Measurements from ENCODE around the gene ALLC. TPM values are rescaled to one million over a fixed set of nuclear protein-coding genes. Genes with fewer than 3 reads are reported as not detected.
A peak's percentile ranks its signal among the peaks of the same experiment; 100 is the strongest.

ALLC gene
- total RNA-seq, 1 experiment from 2014 or later = not detected

DNA sequence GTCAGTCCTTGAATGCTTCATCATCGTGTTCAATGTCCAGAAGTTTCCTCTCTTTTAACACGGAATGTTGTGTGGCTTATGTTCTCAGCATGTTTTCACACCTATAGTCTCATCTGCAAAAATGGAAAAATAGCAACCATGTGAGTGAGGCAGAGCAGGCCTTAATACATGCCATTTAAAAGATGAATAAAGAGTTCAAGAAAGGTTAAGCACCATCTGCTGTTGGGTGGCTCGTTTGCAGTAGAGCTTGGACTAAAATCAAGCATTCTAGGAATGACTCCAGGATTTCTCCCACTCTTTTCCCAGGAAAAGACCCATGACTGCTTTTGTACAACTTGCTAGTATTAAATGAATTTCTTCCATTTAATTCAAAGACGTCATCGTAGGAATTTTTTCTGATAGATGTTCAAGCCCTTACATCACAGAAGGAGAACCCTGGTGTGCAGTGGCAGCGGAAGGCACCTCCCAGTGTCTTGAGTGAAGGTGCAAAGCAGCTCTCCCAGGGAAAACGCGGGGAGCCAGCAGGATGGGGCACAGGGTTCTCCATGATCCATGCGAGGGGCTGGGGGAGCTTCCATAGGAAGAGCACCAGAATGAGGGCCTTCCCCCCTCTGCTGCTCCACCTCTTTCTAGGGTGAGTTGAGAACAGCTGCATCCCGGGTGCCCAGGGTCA is 55.0 kb downstream of the ALLC start:
- Histone ChIP-seq H3K9ac (ENCODE audit: low read length) (no peak overlapping the region), H3K4me1 (ENCODE audit: low read length) (no peaks in the 10 kb centered on the region), H3K4me3 (ENCODE audit: low read length) (no peak overlapping the region), H3K79me2 (ENCODE audit: low read length) (no peaks in the 10 kb centered on the region), H3K36me3 (ENCODE audit: insufficient read depth, low read length) (no peaks in the 10 kb centered on the region), H4K20me1 (ENCODE audit: insufficient read depth, low read depth, low read length) (no peaks in the 10 kb centered on the region), H3K27me3 (ENCODE audit: low read length) (no peaks in the 10 kb centered on the region), H3K9me3 (ENCODE audit: low read length) (no peaks in the 10 kb centered on the region), H3K27ac (ENCODE audit: low read length) (no peak overlapping the region), H2AFZ (ENCODE audit: low read length) (no peak overlapping the region), H3K4me2 (ENCODE audit: low read depth, low read length, poor library complexity, severe bottlenecking) (no peak overlapping the region), H3K9me2 (replicated peaks; ENCODE audit: insufficient read depth, low read length) (no peaks in the 10 kb centered on the region)
- DNase-seq = no peak

- no peak overlapping the region for H3K4me2 ChIP-seq (ENCODE audit: low read depth, low read length, poor library complexity, severe bottlenecking)
- no peaks in the 10 kb centered on the region for H3K79me2 ChIP-seq (ENCODE audit: low read length)
- H3K27me3 ChIP-seq (ENCODE audit: low read length) = peaks cover 3% of the 10 kb centered on the region; the same call in 1 of the 2 replicates
- no peaks in the 10 kb centered on the region for H3K4me1 ChIP-seq (ENCODE audit: low read length)
- H3K9ac ChIP-seq (ENCODE audit: low read length) = no peak overlapping the region
- no peaks in the 10 kb centered on the region for H3K9me2 ChIP-seq (replicated peaks; ENCODE audit: insufficient read depth, low read length)
- no peaks in the 10 kb centered on the region for H4K20me1 ChIP-seq (ENCODE audit: insufficient read depth, low read depth, low read length)
- no peaks in the 10 kb centered on the region for H3K9me3 ChIP-seq (ENCODE audit: low read length)
- H3K4me3 ChIP-seq (ENCODE audit: low read length) = no peak overlapping the region
- H2AFZ ChIP-seq (ENCODE audit: low read length) = no peak overlapping the region
- H3K36me3 ChIP-seq (ENCODE audit: insufficient read depth, low read length) = no peaks in the 10 kb centered on the region
- no peak overlapping the region for H3K27ac ChIP-seq (ENCODE audit: low read length)
- DNase-seq = no peak
These were observed 60.7 kb downstream of the ALLC start for GRCh38 chr2:3718679-3719078.

DNA sequence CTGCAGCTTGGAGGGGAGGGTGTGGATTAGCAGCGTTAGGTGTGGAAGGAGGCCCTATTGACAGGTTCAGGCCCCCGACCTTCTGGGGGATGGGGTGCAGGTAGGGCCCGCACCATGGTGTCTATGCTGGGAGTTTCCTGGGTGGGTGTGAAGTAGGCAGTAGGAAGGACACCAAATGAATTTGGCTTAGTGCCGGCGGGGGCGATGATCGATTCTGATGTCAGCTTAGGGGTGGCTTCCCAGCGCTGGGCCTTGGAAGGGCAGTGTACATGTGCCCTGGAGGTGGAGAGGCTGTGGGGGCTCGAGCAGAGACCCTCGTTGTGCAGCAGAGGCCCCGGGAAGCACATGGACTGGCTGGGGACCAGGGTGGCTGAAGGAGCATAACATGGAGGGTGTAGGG is 67.0 kb downstream of the ALLC start:
- Histone ChIP-seq H3K27ac (ENCODE audit: low read length) (no peak overlapping the region), H3K9ac (ENCODE audit: low read length) (no peak overlapping the region), H3K4me1 (ENCODE audit: low read length) (no peaks in the 10 kb centered on the region), H3K4me2 (ENCODE audit: low read depth, low read length, poor library complexity, severe bottlenecking) (no peak overlapping the region), H4K20me1 (ENCODE audit: insufficient read depth, low read depth, low read length) (0 out of 2 replicates have a peak, but pooled peaks cover 4% of the 10 kb centered on the region), H3K9me3 (ENCODE audit: low read length) (no peaks in the 10 kb centered on the region), H2AFZ (ENCODE audit: low read length) (no peak overlapping the region), H3K27me3 (ENCODE audit: low read length) (peaks cover 3% of the 10 kb centered on the region; the same call in 1 of the 2 replicates), H3K9me2 (replicated peaks; ENCODE audit: insufficient read depth, low read length) (no peaks in the 10 kb centered on the region), H3K4me3 (ENCODE audit: low read length) (no peak overlapping the region), H3K36me3 (ENCODE audit: insufficient read depth, low read length) (no peaks in the 10 kb centered on the region), H3K79me2 (ENCODE audit: low read length) (no peaks in the 10 kb centered on the region)
- DNase-seq = no peak

DNA sequence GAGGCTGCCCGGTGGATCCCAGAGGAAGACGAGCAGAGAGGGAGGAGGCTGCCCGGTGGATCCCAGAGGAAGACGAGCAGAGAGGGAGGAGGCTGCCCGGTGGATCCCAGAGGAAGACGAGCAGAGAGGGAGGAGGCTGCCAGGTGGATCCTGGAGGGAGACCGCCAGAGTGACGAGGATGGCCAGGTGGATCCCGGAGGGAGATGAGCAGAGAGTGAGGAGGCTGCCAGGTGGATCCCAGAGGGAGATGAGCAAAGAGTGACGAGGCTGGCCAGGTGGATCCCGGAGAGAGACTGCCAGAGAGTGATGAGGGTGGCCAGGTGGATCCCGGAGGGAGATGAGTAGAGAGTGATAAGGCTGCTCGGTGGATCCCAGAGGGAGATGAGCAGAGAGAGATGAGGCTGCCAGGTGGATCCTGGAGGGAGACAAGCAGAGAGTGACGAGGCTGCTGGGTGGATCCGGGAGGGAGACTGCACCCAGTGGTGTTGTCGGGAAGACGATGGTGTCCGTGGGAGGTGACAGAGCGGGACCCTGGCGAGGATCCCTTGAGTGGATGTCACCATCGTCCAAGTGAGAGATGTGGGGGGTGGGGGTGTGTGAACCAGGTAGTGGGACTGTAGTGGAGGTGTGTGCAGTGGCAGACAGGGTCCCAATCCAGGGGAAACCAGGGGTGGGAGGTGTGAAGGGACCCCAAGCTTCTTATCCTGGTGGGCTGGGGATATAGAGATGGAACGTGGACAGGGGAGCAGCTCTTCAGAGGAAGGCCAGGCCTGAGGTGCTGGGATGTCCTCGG is 67.7 kb downstream of the ALLC start:
- H3K4me3 ChIP-seq (ENCODE audit: low read length) = no peak overlapping the region
- H3K9ac ChIP-seq (ENCODE audit: low read length) = no peak overlapping the region
- H3K9me2 ChIP-seq (replicated peaks; ENCODE audit: insufficient read depth, low read length) = no peaks in the 10 kb centered on the region
- no peaks in the 10 kb centered on the region for H3K36me3 ChIP-seq (ENCODE audit: insufficient read depth, low read length)
- H3K9me3 ChIP-seq (ENCODE audit: low read length) = no peaks in the 10 kb centered on the region
- no peak overlapping the region for H2AFZ ChIP-seq (ENCODE audit: low read length)
- peaks cover 3% of the 10 kb centered on the region; the same call in 1 of the 2 replicates for H3K27me3 ChIP-seq (ENCODE audit: low read length)
- H3K79me2 ChIP-seq (ENCODE audit: low read length) = no peaks in the 10 kb centered on the region
- H3K27ac ChIP-seq (ENCODE audit: low read length) = no peak overlapping the region
- DNase-seq = no peak
- no peak overlapping the region for H3K4me2 ChIP-seq (ENCODE audit: low read depth, low read length, poor library complexity, severe bottlenecking)
- 0 out of 2 replicates have a peak, but pooled peaks cover 4% of the 10 kb centered on the region for H4K20me1 ChIP-seq (ENCODE audit: insufficient read depth, low read depth, low read length)
- no peaks in the 10 kb centered on the region for H3K4me1 ChIP-seq (ENCODE audit: low read length)

- Histone ChIP-seq H2AFZ (ENCODE audit: low read length) (no peak overlapping the region), H3K4me2 (ENCODE audit: low read depth, low read length, poor library complexity, severe bottlenecking) (no peak overlapping the region), H3K9ac (ENCODE audit: low read length) (no peak overlapping the region), H4K20me1 (ENCODE audit: insufficient read depth, low read depth, low read length) (0 out of 2 replicates have a peak, but pooled peaks cover 4% of the 10 kb centered on the region), H3K4me3 (ENCODE audit: low read length) (no peak overlapping the region), H3K9me2 (replicated peaks; ENCODE audit: insufficient read depth, low read length) (no peaks in the 10 kb centered on the region), H3K36me3 (ENCODE audit: insufficient read depth, low read length) (no peaks in the 10 kb centered on the region), H3K9me3 (ENCODE audit: low read length) (no peaks in the 10 kb centered on the region), H3K79me2 (ENCODE audit: low read length) (no peaks in the 10 kb centered on the region), H3K27me3 (ENCODE audit: low read length) (no peaks in the 10 kb centered on the region; the same call in 1 of the 2 replicates), H3K4me1 (ENCODE audit: low read length) (no peaks in the 10 kb centered on the region), H3K27ac (ENCODE audit: low read length) (no peak overlapping the region)
- no peak for DNase-seq
These were observed 68.5 kb downstream of the ALLC start for GRCh38 chr2:3726511-3726910.

DNA sequence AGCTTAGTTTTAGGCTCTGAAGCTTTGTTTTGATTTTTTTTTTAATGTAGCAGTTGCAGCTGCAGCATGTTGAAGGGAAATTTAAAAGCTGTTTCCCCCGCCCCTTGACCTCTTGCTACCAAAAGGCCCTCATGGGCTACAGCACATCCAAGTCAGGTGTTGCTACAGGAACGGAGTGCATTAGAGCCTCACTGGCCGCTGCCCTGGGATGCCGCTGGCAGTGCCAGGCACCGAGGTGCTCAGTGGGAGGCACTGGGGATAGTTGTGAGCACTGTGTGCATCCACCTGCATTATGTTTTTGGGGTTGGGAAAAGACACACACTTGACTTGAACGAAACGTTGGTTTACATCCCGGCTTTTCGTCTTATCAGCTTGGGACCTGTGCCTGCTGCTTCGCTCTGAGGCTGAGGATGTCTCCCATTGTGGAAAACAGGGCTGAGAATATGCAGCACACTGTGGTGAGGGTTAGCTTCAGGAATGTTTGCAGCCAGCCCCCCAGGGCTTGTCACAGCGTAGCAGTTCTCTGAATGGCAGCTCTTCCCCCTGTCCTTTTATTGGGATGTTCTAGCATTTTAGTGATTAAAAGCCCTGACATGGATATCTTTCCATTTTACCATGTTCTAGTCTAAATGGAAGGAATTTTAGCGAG is 69.5 kb downstream of the ALLC start:
- DNase-seq = no peak
- H3K9me2 ChIP-seq (replicated peaks; ENCODE audit: insufficient read depth, low read length) = no peaks in the 10 kb centered on the region
- no peak overlapping the region for H3K27ac ChIP-seq (ENCODE audit: low read length)
- no peaks in the 10 kb centered on the region for H3K36me3 ChIP-seq (ENCODE audit: insufficient read depth, low read length)
- no peak overlapping the region for H3K4me2 ChIP-seq (ENCODE audit: low read depth, low read length, poor library complexity, severe bottlenecking)
- no peaks in the 10 kb centered on the region for H3K27me3 ChIP-seq (ENCODE audit: low read length)
- 0 out of 2 replicates have a peak, but pooled peaks cover 4% of the 10 kb centered on the region for H4K20me1 ChIP-seq (ENCODE audit: insufficient read depth, low read depth, low read length)
- H3K9me3 ChIP-seq (ENCODE audit: low read length) = no peaks in the 10 kb centered on the region
- H2AFZ ChIP-seq (ENCODE audit: low read length) = no peak overlapping the region
- H3K79me2 ChIP-seq (ENCODE audit: low read length) = no peaks in the 10 kb centered on the region
- no peaks in the 10 kb centered on the region for H3K4me1 ChIP-seq (ENCODE audit: low read length)
- H3K9ac ChIP-seq (ENCODE audit: low read length) = no peak overlapping the region
- no peak overlapping the region for H3K4me3 ChIP-seq (ENCODE audit: low read length)

GRCh38 chr2:3728104-3729054 is 70.4 kb downstream of the ALLC start:
- Histone ChIP-seq H3K9me3 (ENCODE audit: low read length) (no peaks in the 10 kb centered on the region), H3K27me3 (ENCODE audit: low read length) (no peaks in the 10 kb centered on the region), H3K4me2 (ENCODE audit: low read depth, low read length, poor library complexity, severe bottlenecking) (no peak overlapping the region), H3K36me3 (ENCODE audit: insufficient read depth, low read length) (no peaks in the 10 kb centered on the region), H2AFZ (ENCODE audit: low read length) (no peak overlapping the region), H3K79me2 (ENCODE audit: low read length) (no peaks in the 10 kb centered on the region), H3K4me3 (ENCODE audit: low read length) (no peak overlapping the region), H4K20me1 (ENCODE audit: insufficient read depth, low read depth, low read length) (0 out of 2 replicates have a peak, but pooled peaks cover 4% of the 10 kb centered on the region), H3K9ac (ENCODE audit: low read length) (no peak overlapping the region), H3K27ac (ENCODE audit: low read length) (no peak overlapping the region), H3K9me2 (replicated peaks; ENCODE audit: insufficient read depth, low read length) (no peaks in the 10 kb centered on the region), H3K4me1 (ENCODE audit: low read length) (no peaks in the 10 kb centered on the region)
- peak; percentile 78 for DNase-seq
